Retinal pigment epithelial cell (primary cell): ENCODE data around the gene PRM3.

Experiments
- DNase-seq: peaks from one replicate; pipeline ENCODE4 v3.0.0-alpha.2; 2010; ENCODE audit warnings: low read depth
- H3K4me3 ChIP-seq: 2 replicates; pipeline ENCODE4 v1.5.1; 2011; ENCODE audit warnings: mild to moderate bottlenecking, low read length, control low read depth, moderate library complexity
- CTCF ChIP-seq: conservative IDR thresholded peaks from 2 replicates; pipeline ENCODE4 v1.5.1; 2011; ENCODE audit warnings: low read depth, low read length, control low read depth, inconsistent platforms

The PRM3 gene

GRCh38 chr16:11224096-11224893 is 49.1 kb downstream of the PRM3 start:
- no peak for TF ChIP-seq CTCF
- no peak for DNase-seq
- no peak overlapping the region for H3K4me3 ChIP-seq
